Activated effector memory CD4-positive, alpha-beta T cell treated with Interleukin-2 at 50 U/mL for 16 hours (primary cell): ENCODE data around the gene RBM34.
"Not testable (repeated sequence)": the region's sequence is repeated elsewhere in the genome, so short reads cannot be mapped to it uniquely, and the experiment has no call there.

Experiments used
- DNase-seq: peaks from one replicate; pipeline ENCODE4 v3.0.0-alpha.2; 2020

Gene RBM34, protein sequence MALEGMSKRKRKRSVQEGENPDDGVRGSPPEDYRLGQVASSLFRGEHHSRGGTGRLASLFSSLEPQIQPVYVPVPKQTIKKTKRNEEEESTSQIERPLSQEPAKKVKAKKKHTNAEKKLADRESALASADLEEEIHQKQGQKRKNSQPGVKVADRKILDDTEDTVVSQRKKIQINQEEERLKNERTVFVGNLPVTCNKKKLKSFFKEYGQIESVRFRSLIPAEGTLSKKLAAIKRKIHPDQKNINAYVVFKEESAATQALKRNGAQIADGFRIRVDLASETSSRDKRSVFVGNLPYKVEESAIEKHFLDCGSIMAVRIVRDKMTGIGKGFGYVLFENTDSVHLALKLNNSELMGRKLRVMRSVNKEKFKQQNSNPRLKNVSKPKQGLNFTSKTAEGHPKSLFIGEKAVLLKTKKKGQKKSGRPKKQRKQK

DNA sequence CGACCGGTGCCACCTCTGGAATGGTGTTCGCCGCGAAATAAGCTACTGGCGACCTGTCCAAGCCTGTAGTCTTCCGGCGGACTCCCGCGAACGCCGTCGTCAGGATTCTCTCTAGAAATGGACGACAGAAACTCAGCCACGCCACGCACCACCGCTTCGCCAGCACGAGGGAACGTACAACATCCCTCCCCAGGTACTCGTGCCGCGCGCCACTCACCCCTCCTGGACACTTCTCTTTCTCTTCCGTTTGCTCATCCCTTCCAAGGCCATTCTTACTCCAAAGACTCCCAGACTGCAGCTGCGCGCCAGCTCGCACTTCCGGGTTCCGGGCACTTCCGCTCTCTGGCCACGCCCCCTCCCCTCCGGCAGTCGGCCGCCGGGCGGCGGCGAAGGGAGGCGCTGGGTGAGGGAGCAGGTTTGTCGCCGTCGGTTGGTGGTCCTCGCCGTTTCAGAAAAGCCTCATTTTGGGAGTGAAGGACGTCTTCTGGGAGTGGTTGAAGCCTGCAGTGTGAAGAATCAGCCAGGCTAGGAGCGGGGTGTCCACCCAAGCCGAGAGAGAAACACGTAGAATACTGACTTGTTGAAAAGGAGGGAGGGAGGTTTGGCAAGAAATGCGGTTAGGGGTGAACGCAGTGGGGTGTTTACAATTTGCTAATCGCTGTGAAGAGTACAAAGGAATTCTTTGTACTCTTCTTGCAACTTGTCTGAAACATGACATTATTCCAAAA lies at the start of gene RBM34:
Gene RBM34 (minus strand): TSS at position 294 of the 728 bp plus-strand sequence. CDS start 24 bp downstream, at position 270.
- DNase-seq: peak; percentile 91

DNA sequence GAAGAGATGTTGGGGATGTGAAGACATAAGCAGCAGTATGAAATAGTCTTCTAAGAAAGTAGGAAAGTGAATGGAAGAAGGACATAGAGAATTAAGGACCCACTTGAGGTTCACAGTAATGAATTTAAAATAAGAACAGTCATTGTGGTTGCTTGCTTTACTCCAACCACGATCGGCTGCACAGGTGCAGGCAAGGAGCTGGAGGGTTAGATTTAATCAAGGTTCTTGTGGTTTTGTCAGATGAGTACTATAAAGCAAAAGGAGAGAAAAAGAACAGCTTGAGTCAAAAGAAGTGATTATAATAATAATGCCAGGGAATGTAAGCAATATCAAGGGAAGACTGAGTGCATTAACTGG lies 46.1 kb upstream of the RBM34 start:
- DNase-seq: peak; percentile 29

DNA sequence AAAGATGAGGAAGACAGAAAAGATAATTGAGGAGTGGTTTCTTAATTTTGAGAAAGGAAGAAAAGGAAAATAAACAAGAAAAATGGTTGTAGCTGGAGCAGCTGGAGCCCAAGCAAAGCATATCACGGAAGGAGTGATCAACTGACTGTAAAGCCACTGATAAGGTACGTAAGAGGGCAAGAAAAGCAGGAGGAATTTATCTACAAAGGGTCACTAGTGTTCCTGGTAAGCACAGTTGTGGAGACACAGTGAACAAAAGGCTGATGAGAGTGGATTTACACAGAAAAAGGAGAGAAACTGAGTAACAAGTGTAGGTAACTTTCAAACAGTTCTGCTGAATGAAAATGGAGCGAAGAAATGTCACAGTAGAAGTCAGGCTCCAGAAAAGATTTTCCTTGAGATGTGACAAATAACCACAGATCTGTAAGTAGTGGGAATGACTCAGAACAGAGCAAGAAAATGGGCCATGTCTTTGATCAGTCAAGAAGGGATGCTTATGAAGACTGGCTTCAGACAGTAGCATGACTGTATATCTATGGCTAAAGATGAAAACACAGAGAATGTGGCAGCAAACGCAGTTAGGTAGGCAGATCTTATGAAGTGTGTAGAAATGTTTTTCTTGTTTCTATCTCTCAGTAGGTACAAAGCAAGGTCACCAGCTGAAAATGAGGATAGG lies 45.6 kb upstream of the RBM34 start:
- DNase-seq: no peak

DNA sequence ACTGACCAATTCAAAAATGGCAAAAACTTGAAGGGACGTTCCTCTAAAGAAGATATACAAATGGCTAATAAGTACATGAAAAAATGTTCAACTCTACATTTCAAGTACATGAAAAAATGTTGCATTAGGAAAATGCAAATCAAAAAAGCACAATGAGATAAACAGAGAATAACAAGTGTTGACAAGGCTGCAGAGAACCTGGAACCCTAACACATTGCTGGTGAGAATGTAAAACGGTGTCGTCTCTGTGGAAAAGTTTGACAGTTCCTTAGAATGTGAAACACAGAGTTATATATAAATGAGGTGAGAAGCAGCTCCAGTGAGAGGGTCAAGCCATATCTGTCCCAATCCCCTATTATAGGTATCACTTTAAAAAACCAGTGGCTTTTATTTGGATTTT lies 44.6 kb upstream of the RBM34 start:
- no peak for DNase-seq

DNA sequence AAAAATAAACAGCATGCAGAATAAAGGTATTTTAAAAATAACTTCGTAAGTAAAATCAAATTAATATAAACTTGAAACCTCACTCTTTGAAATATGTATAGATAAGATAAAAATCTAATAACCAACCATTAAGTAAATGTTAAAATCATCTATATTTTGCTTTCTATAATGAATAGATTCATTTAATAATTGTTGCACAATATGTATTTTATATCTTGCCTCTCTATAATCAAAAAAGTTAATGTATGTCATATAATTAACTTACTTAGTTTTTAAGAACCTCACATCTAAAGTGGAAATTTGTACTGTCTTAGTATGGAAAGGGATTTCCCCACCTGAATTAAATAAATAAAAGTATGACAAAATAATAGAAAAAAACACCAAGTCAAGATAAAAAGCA lies 42.4 kb upstream of the RBM34 start:
- no peak for DNase-seq

DNA sequence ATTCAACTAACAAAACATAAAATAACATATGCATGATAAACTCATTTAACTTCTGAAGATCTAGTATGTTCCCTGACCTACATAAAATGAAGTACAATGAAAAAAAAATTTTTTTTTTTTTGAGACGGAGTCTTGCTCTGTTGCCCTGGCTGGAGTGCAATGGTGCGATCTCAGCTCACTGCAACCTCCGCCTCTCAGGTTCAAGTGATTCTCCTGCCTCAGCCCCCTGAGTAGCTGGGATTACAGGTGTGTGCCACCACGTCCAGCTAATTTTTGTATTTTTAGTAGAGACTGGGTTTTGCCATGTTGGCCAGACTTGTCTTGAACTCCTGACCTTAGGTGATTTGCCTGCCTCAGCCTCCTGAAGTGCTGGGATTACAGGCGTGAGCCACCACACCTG lies 41.4 kb upstream of the RBM34 start:
- not testable (repeated sequence) for DNase-seq

DNA sequence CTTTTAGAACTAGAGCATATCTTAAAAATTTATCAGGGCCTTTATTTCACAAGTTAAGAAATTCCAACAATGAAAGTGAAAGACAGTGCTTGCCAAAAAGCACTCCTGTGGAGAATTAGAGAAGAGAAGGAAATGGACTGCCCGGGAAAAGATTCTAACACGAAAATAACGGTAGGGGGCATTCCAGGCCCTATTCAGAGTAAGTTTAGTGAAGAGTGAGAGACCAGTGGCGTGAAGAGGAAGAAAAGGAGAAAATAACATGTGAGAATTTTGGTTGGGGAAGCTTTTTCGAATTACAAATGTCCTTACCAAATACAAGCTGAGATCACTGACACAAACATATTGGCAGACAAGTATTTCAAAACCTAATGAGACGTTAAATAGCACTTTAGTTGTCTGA lies 38.4 kb upstream of the RBM34 start:
- DNase-seq: no peak

DNA sequence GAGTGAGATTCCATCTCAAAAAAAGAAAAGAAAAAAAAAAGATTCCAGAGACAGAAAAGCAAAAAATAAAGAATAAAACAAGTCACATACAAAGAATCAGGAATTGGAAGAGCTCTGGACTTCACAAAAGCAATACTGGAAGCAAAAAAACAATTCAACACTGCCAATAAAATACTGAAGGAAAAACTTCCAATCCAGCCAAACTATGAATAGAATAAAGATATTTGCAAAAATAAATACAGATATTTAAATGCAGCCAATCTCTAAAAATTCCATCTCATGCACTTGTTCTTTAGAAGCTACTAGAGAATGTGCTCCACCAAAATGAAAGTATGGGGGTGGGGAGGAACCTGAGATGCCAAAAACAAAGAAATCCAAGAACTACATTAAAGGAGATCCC lies 29.4 kb upstream of the RBM34 start:
- DNase-seq: no peak

DNA sequence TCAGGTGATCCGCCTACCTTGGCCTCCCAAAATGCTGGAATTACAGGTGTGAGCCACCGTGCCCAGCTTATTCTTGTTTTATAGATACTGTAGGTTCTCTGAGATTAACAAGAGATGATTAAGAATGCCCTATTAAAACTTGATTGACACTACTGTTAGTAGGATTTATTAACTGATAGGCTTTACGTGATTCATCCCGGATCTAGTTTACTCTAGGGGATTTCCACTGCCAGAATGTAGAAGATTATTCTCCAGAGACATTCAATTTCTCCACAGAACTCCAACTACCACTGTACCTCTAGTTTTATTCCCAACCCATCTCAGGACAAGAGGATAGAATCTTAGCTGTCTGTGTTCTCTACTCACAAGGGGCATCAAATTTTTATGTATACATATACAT lies 26.3 kb upstream of the RBM34 start:
- DNase-seq: no peak

DNA sequence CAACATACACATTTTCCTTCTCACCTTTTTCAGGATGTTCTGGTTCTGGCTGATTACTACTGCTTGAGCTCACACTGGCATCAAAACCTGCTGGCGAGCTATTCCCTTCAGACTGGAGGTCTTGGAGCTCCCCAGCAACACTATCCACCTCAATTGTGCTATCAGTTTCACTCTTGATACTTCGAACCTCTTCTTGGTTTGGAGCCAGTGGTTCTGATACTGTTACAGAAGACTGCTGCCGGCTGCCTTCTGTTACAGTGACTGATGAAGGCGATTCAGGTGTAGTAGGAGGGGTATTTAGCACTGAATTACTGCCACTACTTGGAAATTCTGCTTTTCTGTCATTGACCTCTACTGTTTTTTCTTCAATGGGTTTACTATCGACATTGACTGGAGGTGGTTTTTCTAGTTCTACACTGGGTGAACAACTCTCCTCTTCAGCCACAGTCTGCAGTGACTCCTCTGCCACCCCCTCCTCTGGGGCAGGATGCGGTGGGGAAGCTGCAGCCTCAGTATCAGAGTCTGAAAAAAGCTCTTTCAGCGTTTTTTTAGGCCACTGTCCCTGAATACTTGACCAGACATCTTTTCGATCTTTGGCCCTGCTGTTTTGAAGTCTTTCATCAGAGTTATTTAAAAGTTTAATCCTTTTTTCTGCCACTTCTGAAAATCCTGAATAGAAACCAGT lies 20.7 kb upstream of the RBM34 start:
- DNase-seq: no peak

DNA sequence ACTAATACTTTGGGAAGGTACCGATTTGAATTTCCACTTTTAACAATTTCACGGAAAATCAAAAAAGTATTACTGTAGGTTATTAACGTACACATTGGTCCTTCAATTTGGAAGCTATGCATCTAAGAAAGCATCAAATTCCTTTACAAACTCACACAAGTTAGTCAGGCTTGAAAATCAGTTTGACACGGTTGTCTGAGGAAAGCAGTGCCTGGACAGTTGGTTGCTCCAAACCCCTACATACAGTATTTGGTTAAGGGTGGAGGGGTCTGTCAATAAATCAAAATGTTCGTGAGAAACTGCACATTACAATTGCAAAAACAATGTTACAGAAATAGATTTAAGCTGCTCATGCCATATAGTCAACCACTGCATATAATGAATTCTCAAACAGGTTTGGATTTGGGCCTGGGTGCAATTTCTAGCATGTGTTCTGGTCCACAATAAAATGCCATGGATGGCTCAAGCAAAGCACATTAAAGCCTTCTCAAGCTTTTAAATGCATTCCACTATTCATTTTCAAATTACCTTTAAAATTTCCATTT lies 19.9 kb upstream of the RBM34 start:
- no peak for DNase-seq

DNA sequence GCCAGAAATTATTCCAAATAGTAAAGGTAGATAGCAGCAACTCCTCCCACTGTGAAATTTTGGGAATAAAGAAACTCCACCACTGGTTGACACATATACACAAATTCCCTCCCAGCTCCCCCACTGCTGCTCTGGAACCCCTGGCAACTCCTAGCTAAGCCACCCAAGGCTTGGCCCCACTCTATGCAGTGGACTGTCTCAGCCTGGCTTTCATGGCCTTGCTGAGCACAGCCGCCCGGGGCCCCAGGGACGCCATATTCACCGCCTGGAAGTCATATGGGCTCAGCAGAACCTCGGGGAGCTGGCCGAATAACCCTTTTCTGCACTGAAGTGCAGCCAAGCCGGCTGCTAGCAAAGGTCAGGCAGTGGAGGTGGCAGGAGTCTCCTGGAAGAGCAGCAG lies 15.4 kb upstream of the RBM34 start:
- DNase-seq: no peak

DNA sequence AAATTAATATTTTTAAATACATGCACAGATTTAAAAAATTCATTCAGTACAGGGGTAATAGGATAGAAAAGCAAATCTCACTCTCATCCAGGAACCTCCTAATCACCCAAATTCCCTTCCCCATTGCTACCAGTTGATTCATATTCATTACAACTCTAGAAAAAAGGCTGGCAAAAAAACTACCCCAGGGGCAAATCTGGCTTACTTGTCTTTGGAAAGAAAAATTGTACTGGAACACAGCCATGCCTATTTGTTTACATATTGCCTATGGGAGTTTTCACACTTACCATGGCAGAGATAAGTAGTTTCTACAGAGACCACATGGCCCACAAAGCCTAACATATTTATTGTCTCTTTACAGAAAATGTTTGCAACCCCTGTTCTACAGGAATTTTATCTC lies 8.9 kb upstream of the RBM34 start:
- DNase-seq: no peak

DNA sequence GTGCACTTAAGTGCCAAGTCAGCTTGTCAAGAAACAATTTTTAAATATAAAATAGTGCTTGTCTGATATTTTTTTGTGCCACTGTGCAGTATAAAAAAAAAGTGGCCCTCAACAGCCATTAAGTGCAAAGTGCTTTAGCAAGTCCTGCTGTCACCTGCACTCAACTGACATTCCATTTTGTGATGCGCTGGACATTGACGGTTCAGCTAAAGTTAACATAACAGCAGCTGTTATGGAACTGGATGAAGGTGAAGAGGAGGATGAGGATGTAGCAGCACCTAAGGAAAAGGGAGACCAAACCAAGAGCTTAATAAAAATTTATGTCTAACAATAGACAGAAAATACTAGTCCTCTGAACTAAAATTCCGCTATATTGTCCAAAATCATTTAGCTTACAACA lies 7.3 kb upstream of the RBM34 start:
- no peak for DNase-seq

DNA sequence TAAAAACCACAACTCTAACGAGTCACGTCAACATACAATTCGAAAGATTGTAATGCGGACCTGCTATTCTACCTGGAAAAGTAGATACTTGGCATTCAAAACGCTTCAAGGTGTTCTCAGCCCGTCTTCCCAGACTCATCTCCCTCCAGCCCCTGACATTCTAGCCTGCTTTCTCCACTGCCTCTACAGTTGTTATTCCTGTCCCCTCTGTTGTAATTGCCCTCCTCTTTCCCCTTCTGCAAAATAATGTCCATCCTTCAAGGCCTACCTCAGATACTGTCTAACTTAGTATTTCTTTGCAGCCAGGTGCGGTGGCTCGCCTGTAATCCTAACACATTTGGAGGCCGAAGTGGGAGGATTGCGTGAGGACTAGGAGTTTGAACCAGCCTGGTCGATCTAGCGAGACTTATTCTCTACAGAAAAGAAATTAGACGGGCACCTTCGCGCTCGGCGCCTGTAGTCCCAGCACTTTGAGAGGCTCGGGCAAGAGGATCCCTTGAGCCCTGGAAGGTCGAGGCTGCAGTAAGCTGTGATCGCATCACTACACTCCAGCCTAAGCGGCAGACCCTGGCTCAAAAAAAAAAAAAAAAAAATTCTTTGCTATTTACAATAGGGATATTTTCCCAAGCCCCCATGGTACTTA lies 756 bp upstream of the RBM34 start:
- DNase-seq: no peak

DNA sequence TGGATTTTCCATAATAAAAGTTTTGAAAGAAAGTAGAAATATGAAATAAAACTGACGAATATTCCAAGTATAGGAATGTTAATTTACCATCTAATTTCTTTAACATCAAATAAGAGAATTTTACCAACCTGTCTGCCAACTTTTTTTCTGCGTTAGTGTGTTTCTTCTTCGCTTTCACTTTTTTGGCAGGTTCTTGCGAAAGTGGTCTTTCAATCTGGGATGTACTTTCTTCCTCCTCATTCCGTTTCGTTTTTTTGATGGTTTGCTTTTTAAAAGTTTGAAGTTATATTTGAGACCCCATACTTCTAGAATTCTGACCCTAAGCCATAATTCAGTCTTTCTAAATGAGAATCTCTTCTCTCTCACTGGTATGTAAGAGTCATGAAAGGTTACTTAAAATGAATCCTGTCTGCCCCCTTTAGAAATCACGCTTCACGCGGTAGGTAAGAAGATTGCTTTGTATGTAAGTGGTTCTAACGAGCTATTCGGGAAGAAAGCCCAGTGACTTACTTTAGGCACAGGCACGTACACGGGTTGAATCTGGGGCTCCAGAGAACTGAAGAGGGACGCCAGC lies 580 bp downstream of the RBM34 start:
- no peak for DNase-seq

DNA sequence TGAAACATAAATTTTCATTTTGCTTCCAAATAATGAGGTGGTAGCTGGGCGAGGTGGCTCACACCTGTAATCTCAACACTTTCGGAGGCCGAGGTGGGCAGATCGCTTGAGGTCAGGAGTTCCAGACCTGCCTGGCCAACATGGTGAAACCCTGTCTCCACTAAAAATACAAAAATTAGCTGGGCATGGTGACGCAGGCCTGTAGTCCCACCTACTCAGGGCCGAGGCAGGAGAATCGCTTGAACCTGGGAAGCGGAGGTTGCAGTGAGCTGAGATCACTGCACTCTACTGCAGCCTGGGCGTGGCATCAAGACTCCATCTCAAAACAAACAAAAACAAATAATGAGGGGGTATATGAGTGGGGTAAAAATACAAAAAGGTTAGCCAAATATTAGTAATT lies 1.1 kb downstream of the RBM34 start:
- not testable (repeated sequence) for DNase-seq

DNA sequence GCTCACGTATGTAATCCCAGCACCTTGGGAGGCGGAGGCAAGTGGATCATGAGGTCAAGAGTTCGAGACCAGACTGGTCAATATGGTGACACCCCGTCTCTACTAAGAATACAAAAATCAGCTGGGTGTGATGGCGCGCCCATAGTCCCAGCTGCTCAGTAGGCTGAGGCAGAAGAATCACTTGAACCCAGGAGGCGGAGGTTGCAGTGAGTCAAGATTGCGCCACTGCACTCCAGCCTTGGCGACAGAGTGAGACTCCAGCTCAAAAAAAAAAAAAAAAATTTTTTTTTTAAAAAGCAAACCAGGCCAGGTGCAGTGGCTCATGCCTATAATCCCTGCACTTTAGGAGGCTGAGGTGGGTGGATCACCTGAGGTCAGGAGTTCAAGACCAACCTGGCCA lies 1.8 kb downstream of the RBM34 start:
- DNase-seq: not testable (repeated sequence)

DNA sequence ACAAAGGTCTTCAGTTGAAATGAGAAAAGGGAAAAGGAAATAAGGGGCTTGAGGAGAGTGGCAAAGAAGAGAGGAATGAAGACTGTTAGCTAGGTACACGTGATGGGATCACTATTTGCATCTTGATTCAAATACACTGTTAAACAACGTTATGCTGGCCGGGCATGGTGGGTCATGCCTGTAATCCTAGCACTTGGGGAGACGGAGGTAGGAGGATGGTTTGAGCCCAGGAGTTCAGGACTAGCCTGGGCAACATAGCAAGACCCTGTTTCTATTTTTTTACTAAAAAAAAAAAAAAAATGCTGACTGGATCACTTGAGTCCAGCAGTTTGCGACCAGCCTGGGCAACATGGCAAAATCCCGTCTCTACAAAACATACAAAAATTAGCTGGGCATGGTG lies 2.4 kb downstream of the RBM34 start:
- no peak for DNase-seq

DNA sequence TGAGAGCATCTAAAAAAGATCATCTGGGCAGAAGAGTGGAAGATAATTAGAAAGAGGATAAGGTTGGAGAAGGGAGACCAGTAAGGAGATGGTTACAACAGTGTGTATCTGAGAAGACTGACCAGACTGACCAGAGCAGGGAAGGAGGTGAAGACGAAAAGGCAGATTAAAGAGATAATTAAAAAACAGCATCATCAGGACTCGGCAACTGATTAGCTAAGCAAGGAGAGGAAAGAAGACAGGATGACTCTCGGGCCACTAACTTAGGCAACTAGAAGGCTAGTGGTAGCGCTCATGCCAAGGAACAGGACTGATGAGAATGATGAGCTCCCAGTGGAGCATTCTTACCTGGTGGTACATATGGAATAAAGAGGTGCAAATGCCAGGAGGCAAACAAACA lies 3.9 kb downstream of the RBM34 start:
- no peak for DNase-seq

DNA sequence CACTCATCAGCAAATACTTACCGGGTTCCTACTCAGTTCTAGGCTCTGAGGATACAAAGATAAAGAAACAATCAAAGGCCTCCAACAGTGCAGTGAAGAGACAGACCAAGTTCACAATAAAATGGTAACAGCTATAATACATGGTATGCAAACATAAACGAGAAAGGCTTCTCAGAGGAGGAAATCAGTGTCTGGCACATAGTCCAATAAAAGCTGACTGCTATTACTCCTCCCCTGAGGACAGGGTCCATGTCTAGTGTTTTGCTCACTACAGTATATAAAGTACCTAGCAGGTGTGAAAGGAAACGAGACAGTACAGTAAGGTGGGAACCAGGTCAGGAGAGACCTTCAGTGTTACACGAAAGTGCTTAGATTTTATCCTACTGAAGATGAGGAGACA lies 4.3 kb downstream of the RBM34 start:
- DNase-seq: no peak

DNA sequence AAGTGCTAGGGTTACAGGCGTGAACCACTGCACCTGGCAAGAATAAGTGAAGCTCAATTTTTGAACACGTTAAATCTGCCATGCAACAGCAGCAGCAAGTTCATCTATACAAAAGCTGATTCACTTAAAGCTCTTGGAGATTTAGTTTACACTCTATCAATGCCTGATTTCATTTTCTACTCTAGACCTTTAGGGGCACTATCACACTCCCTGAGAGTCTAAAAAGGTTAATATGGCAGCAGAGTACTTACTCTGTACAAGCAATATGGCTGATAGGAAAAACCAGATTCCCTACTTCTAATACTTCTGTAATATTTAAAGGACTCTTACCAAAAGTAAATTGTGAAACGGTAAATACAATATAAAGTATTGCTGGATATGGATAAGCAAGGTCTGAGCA lies 4.8 kb downstream of the RBM34 start:
- no peak for DNase-seq
